SH-SY5Y (cell line): ENCODE measurements around the gene CLEC18A.

Source experiments
- GATA2 ChIP-seq: IDR thresholded peaks from 2 replicates; pipeline ENCODE4 v1.6.1; 2011; ENCODE audit warnings: mild to moderate bottlenecking, low read depth, low read length
- GATA3 ChIP-seq: IDR thresholded peaks from 2 replicates; pipeline ENCODE4 v1.6.1; 2011; ENCODE audit warnings: low read depth, mild to moderate bottlenecking, low read length, moderate library complexity

DNA sequence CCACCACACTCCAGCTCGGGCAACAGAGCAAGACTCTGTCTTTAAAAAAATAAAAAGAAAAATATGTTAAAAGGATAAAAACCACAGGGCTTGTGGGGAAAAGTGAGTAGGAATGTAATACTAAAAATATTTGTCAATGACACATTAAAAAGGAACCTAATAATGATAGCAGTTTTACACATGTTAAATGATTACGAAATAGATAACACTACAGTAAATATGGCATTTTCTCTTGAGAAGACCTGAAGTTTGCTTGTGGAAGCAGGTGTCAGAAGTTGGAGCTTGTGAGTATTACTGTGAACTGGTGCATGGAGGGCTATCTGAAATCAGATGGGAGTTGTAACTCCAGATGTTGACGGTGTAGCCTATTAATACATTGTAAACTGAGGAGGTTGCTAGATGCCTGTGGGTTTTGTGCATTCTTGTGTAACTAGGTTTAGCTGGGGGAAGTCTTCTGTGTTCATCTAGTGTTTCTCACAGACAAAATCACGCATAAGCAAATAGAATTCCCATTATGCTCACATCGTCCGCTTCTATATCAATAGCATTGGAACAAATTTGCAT, 44.2 kb upstream of the CLEC18A start:
- TF ChIP-seq GATA2 (no peak), GATA3 (no peak)
